GM19324 (cell line): ENCODE data around the gene FMO5.
"Not testable (repeated sequence)": the region's sequence is repeated elsewhere in the genome, so short reads cannot be mapped to it uniquely, and the experiment has no call there.

Source experiments
- ATAC-seq: cut with Tn5 transposase; IDR thresholded peaks from one replicate; pipeline ENCODE4 v1.9.1; 2021; ENCODE audit warnings: mild to moderate bottlenecking, moderate library complexity; ENCODE audit not compliant: unreplicated experiment, low FRiP score

The FMO5 gene

DNA sequence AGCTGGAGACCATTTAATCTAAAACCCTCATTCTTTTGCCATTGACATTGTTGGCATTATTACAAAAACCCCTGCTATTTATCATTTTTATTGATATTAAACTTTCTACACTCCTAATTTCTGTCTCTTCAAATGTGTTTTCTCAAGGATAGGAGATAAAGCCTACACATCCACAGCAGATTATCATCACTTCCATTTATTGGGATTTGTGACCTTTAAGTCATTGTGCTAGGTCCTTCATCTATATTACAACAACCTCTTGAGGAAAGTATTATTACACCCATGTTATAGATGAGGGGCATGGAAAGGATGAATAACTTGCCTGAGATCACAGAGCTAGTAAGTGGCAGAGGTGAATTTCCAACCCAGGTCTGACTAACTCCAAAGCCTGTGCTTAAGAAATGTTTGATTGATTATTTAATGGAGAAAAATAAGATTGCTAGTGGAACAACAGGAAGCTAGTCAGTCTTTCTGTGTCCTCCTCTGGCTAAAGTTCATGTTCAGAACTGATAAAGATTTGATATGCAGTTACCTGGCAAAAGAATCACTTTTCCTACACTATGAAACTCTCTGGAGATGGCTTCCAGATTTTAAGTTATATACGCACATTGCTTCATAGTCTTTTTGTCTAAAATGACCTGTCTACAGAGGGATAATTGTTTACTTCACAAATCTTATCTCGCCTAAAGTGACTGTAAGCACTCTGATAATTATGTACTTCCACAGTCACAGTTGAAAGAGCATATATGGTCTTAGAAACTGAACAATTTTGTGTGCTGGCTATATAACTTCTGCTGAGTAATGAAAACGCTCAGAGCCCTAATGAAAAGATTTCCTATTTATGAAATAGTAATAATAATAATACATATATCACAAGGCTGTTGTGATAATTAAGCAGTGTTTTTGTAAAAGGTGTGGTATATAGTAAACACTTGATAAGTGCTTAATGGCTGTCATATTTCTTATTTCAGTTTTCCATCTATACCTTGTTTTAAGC is 15.0 kb downstream of the FMO5 start:
- no peak for ATAC-seq

GRCh38 chr1:147208619-147209018 is 16.5 kb downstream of the FMO5 start:
- ATAC-seq, result no peak

DNA sequence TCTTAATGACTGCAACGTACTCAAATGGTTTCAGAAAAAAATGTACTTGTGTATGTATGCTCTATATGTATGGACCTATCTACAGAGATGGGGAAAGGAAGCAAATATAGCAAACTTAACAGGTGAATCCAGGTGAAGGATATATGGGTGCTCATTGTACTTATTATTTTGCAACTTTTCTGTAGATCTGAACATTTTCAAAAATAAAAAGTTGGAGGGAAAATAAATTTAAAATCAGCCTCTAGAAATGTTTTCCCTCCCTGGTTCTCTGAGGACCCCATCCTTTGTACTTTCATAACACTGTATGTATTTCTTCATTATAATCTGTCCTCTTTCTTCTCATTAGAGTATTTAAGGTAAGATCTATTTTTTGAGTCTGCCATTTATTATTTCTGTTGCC is 17.9 kb downstream of the FMO5 start:
- no peak for ATAC-seq

DNA sequence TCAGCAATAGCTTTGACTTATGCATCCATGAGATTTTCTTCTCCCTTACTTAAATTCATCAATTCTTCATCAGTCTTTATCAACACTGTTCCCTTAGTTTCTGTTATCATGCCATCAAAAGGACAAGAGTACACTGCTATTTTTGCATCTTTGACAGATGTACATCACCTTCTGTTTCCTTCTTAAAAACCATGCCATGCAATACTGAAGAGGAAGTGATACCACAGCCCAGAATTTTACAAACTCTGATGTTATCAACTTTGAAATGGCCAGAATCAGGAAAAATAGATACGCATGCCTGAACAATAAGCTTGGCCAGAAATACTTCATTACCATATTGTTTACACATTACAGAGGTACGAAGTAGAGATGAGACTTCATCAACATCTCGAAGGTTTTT is 21.1 kb downstream of the FMO5 start:
- ATAC-seq, result no peak

DNA sequence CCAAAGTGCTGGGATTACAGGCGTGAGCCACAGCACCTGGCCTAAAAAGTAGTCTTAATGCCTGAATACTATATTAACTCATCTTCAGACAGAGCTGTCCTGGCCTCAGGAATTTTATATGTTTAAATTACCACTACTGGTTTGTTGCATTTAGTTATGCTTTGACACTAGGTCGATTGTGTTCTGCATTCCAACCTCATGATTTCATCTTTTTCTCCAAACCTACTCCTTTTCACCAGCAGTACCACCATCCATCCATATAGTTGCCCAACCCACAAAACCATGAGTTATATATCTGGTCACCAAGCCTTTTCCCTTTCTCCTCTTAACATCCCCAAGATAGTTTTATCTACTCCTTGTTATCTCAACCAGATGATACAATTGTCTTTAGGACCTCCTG is 22.6 kb downstream of the FMO5 start:
- no peak for ATAC-seq

DNA sequence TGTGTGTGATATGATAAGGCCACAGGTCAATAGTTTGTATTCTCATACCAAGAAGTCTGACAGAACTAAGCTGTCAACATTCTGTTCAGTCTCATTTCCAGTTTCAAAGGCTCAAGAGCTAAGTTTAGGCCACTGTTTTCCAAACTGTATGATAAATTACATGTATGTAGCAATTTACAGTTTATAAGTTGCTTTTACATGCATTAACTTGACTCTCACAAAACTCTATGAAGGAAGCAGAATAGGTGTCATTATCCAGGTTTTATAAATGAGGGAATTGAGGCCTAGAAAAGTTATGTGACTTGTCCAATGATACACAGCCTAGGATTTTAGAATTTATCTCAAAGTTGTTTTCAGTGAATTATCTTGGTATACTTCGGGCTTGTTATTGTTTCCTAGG is 23.4 kb downstream of the FMO5 start:
- ATAC-seq, result no peak

DNA sequence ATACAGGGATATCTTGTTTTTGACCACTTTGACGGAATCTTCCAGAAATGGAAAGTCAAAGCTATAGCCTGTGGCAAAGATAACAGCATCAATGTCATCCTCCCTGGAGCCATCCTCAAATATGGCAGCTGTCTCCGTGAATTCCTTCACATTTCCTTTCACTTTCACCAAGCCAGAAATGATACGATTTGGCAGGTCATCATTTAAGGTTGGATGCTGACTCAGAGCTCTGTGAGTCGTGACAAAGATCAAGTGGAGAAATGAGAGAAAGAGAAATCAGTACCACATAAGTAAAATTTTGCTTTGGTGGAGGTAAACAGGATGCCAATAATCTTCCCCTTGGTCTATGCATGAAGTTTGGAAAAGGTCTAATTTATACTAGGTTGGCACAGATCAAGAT is 23.9 kb downstream of the FMO5 start:
- no peak for ATAC-seq

DNA sequence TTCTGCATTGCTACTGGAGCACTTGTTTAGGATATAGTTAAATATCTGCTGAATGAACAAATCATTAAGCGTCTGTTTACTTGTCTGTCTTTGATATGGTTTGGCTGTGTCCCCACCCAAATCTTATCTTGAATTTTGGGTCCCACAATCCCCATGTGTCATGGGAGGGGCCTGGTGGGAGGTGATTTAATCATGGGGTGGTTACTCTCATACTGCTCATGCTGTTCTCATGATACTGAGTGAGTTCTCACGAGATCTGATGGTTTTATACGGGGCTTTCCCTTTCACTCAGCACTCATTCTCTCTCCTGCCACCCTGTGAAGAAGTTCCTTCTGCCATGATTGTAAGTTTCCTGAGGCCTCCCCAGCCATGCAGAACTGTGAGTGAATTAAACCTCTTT is 27.8 kb downstream of the FMO5 start:
- not testable (repeated sequence) for ATAC-seq

DNA sequence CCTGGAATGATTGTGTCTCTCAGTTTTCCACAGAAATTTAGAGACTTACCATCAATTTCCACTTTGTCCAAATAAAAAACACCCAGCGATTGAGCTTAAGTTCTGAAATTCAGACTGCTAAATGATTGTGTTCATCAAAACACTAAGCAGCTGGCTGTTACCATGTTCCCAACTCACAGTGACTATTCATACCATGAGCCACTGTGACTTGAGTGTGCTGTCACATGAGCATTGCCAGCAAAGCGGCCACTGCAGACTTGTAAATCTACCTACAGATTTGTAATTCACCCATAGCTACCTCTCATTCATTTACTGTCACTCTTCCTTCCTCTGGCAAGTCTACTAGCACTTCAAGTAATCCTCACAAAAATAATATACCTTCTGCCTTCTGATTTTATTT is 35.6 kb downstream of the FMO5 start:
- ATAC-seq, result no peak

- no peak for ATAC-seq
These were observed 39.7 kb downstream of the FMO5 start for GRCh38 chr1:147185432-147185831.

- no peak for ATAC-seq
These were observed 47.3 kb downstream of the FMO5 start for GRCh38 chr1:147177611-147178380.

- peak; percentile 92 for ATAC-seq
These were observed 52.7 kb downstream of the FMO5 start, which contains the start of gene PRKAB2 for GRCh38 chr1:147172168-147173016. TSS of gene PRKAB2 (minus strand) at chr1:147172470. CDS start at chr1:147172144, 326 bp downstream.

GRCh38 chr1:147171399-147172167 is 53.6 kb downstream of the FMO5 start:
- no peak for ATAC-seq

GRCh38 chr1:147169840-147170674 is 55.1 kb downstream of the FMO5 start:
- ATAC-seq, result no peak

DNA sequence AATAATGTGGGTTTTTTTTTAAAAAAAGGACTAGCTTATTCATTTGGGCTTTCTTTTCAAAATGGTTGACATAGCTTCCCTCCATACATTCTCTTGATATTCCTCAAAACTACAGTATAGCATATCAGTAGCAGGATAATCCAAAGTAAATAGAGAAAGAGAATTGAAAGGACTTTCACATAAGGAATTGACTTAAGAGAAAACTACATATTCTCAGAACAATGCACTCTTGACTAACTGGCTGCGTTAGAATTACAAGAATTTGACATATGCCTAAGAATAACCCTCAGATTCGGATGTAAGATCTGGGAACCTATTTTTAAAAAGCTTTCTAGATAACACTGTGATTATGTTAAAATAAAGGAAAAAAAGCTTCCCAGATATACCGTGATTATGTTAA is 56.0 kb downstream of the FMO5 start:
- no peak for ATAC-seq

- ATAC-seq, result no peak
These were observed 56.5 kb downstream of the FMO5 start for GRCh38 chr1:147168626-147169058.

DNA sequence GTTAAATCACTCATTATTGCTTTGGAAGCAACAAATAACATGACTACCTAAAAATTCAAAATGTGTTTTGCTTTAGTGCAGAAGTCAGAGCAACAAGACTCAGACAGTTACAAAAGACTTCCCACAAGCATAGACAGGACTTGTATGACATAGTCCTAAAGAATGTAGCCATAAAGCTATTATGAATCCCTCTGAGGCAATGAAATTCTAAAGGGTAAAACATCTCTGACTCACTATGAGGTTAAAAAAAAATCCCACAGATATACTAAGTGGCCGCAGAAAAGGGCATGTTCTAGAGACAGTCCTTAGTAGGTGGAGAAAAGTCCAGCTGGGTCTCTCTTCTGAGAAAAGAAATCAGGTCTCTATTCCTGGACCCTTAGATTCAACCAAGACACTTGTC is 57.8 kb downstream of the FMO5 start:
- ATAC-seq, result no peak

GRCh38 chr1:147163019-147163418 is 62.1 kb downstream of the FMO5 start:
- no peak for ATAC-seq

- ATAC-seq, result no peak
These were observed 63.0 kb downstream of the FMO5 start for GRCh38 chr1:147162093-147162492.
